Gastroesophageal sphincter (tissue), 4 donors: ENCODE data around the gene GALNT18. TPM values are rescaled to one million over a fixed set of nuclear protein-coding genes. Genes with fewer than 3 reads are reported as not detected.

ENCODE experiments used
- ATAC-seq: fragments of 150-250 bp; one replicate; pipeline ENCODE4 v1.9.1; 2016; ENCODE audit warnings: mild to moderate bottlenecking, moderate library complexity
- H3K27ac ChIP-seq, 4 donors: fragments of 200-600 bp; sonication (generic) in 3 of 4; 1 replicate in 3 of 4; 2 replicates in 1 of 4; pipeline ENCODE4 v1.5.1; 2016 to 2019
- H3K27me3 ChIP-seq: fragments of 200-600 bp; sonication (generic); one replicate; pipeline ENCODE4 v1.5.1; 2019
- H3K36me3 ChIP-seq, 2 donors: fragments of 200-600 bp; sonication (generic); one replicate each; pipeline ENCODE4 v1.5.1; 2019; ENCODE audit warnings: control low read depth in 1 of 2
- H3K4me1 ChIP-seq, 3 donors: fragments of 200-600 bp; sonication (generic); 1 replicate in 2 of 3; 2 replicates in 1 of 3; pipeline ENCODE4 v1.5.1; 2016 to 2019; ENCODE audit warnings: control low read depth in 2 of 3
- H3K4me3 ChIP-seq, 2 donors: fragments of 200-600 bp; sonication (generic); one replicate each; pipeline ENCODE4 v1.5.1; 2019; ENCODE audit warnings: mild to moderate bottlenecking in 1 of 2, moderate library complexity in 1 of 2
- H3K9me3 ChIP-seq, 3 donors: fragments of 200-600 bp; sonication (generic); one replicate each; pipeline ENCODE4 v1.5.1; 2017 to 2019; ENCODE audit warnings: control low read depth in 2 of 3
- CTCF ChIP-seq, 4 experiments: fragments of 200-600 bp in 2 of 4; fragments of 450-650 bp in 2 of 4; sonication (generic) in 1 of 4; IDR thresholded peaks; one replicate each; pipeline ENCODE4 v1.5.1; 2017 to 2019; ENCODE audit warnings: antibody characterized with exemption in 4 of 4, mild to moderate bottlenecking in 2 of 4, moderate library complexity in 2 of 4
- EP300 ChIP-seq: sonication (generic); formaldehyde crosslinking; IDR thresholded peaks from one replicate; pipeline ENCODE4 v1.6.1; 2017; ENCODE audit warnings: antibody characterized with exemption, mild to moderate bottlenecking
- POLR2A ChIP-seq, 2 donors: fragments of 450-650 bp; IDR thresholded peaks; one replicate each; pipeline ENCODE4 v1.6.1; 2017; ENCODE audit warnings: antibody characterized with exemption in 2 of 2, mild to moderate bottlenecking in 2 of 2, moderate library complexity in 1 of 2
- POLR2AphosphoS5 ChIP-seq: sonication (generic); formaldehyde crosslinking; IDR thresholded peaks from one replicate; pipeline ENCODE4 v1.6.1; 2017; ENCODE audit warnings: antibody characterized with exemption
- WGBS, 2 donors: methylation state at CpG; one replicate each; pipeline ENCODE4 v1.1.5; 2018; ENCODE audit warnings: low coverage in 1 of 2; 5-methylcytosine and 5-hydroxymethylcytosine counted together
- total RNA-seq, 4 donors: library from RNA; depleted of rRNA; stranded (reverse); fragments of >200 nt; gene quantifications; one replicate each; pipeline ENCODE4 v1.1.0, GENCODE V29; 2016

GALNT18 gene
- total RNA-seq, 4 donors from 2014 or later, result 16.0 to 65.6 (median 35.2) TPM

GRCh38 chr11:11574373-11575287 lies 47.2 kb downstream of the GALNT18 start:
- 56 to 90% methylated on average over 4 to 5 of the region's 5 CpGs for WGBS, 2 donors

GRCh38 chr11:11572386-11572785 lies 49.4 kb downstream of the GALNT18 start:
- Histone ChIP-seq H3K27me3 (no peaks in the 10 kb centered on the region), H3K4me3 (no peak overlapping the region), H3K4me1 (peaks cover 0 to 98% (median 16%) of the 10 kb centered on the region in 3 donors), H3K27ac (peak overlapping the region in 3 of 4 donors; percentile 67 to 72 (median 68)), H3K9me3 (no peaks in the 10 kb centered on the region), H3K36me3 (no peaks in the 10 kb centered on the region)
- TF ChIP-seq EP300 (no peak), POLR2AphosphoS5 (peak; percentile 28)
- 29 to 92% methylated on average over 1 to 2 of the region's 7 CpGs for WGBS, 2 donors
- ATAC-seq, result peak; percentile 70

More at GRCh38 chr11:11574373-11575287, 47.2 kb downstream of the GALNT18 start:
- TF ChIP-seq POLR2AphosphoS5, result peak; percentile 33
- no peak for TF ChIP-seq EP300
- no peak for TF ChIP-seq POLR2A (IDR thresholded peaks at IDR 0.05)
- no peak for TF ChIP-seq CTCF (IDR thresholded peaks at IDR 0.05)
- Histone ChIP-seq H3K4me3 (no peak overlapping the region), H3K27ac (peak overlapping the region in 1 of 4 donors; percentile 29), H3K36me3 (no peaks in the 10 kb centered on the region), H3K9me3 (no peaks in the 10 kb centered on the region), H3K4me1 (peaks cover 0 to 98% (median 17%) of the 10 kb centered on the region in 3 donors), H3K27me3 (no peaks in the 10 kb centered on the region)
- ATAC-seq, result no peak

GRCh38 chr11:11571893-11572292 lies 49.9 kb downstream of the GALNT18 start:
- peak overlapping the region in 3 of 4 donors; percentile 67 to 72 (median 68) for H3K27ac ChIP-seq

GRCh38 chr11:11570823-11571222 lies 51.0 kb downstream of the GALNT18 start:
- H3K4me1 ChIP-seq, result peaks cover 0 to 96% (median 16%) of the 10 kb centered on the region in 3 donors
- peak overlapping the region in 2 of 4 donors; percentile 68 to 72 for H3K27ac ChIP-seq
- ATAC-seq, result no peak
- H3K9me3 ChIP-seq, result no peaks in the 10 kb centered on the region
- no peak overlapping the region for H3K4me3 ChIP-seq
- TF ChIP-seq POLR2A (IDR thresholded peaks at IDR 0.05), result no peak
- no peaks in the 10 kb centered on the region for H3K36me3 ChIP-seq
- no peaks in the 10 kb centered on the region for H3K27me3 ChIP-seq

More at GRCh38 chr11:11571893-11572292, 49.9 kb downstream of the GALNT18 start:
- no peak for TF ChIP-seq EP300
- no peak for TF ChIP-seq POLR2A (IDR thresholded peaks at IDR 0.05)
- no peak for TF ChIP-seq POLR2AphosphoS5
- no peak for TF ChIP-seq CTCF (IDR thresholded peaks at IDR 0.05)
- Histone ChIP-seq H3K4me1 (peaks cover 0 to 98% (median 16%) of the 10 kb centered on the region in 3 donors), H3K4me3 (no peak overlapping the region), H3K36me3 (no peaks in the 10 kb centered on the region), H3K27me3 (no peaks in the 10 kb centered on the region), H3K9me3 (no peaks in the 10 kb centered on the region)
- ATAC-seq, result no peak
- WGBS, 2 donors, result 35 to 95% methylated on average over 2 to 6 of the region's 7 CpGs

- TF ChIP-seq CTCF (IDR thresholded peaks at IDR 0.05), result peak in 1 of 4 experiments; percentile 36
- TF ChIP-seq POLR2AphosphoS5, result no peak
- no peak for TF ChIP-seq EP300
- no peak for TF ChIP-seq POLR2A (IDR thresholded peaks at IDR 0.05)
- H3K27ac ChIP-seq, result peak overlapping the region in 3 of 4 donors; percentile 51 to 72 (median 68)
- H3K36me3 ChIP-seq, result no peaks in the 10 kb centered on the region
- WGBS, 2 donors, result 40 to 49% methylated on average over 9 to 14 of the region's 14 CpGs
- no peak overlapping the region for H3K4me3 ChIP-seq
- H3K9me3 ChIP-seq, result no peaks in the 10 kb centered on the region
- ATAC-seq, result peak; percentile 75
- H3K4me1 ChIP-seq, result peaks cover 0 to 88% (median 16%) of the 10 kb centered on the region in 3 donors
- H3K27me3 ChIP-seq, result no peaks in the 10 kb centered on the region
Measured at GRCh38 chr11:11569936-11570491, 51.8 kb downstream of the GALNT18 start.
